Esophagus squamous epithelium (tissue), 4 donors: ENCODE data around the gene NAA60.

Experiments
- CTCF ChIP-seq, 6 experiments: fragments of 450-650 bp in 4 of 6; fragments of 200-600 bp in 2 of 6; sonication (generic) in 2 of 6; IDR thresholded peaks; one replicate each; pipeline ENCODE4 v1.5.1; 2016 to 2019; ENCODE audit warnings: antibody characterized with exemption in 6 of 6, mild to moderate bottlenecking in 4 of 6, moderate library complexity in 4 of 6
- POLR2A ChIP-seq, 4 donors: fragments of 450-650 bp; IDR thresholded peaks; one replicate each; pipeline ENCODE4 v1.6.1; 2017; ENCODE audit warnings: antibody characterized with exemption in 4 of 4, mild to moderate bottlenecking in 4 of 4, moderate library complexity in 3 of 4

- TF ChIP-seq CTCF (IDR thresholded peaks at IDR 0.05) (no peak), POLR2A (IDR thresholded peaks at IDR 0.05) (no peak)
Measured at GRCh38 chr16:3400446-3400778, 43.1 kb upstream of the NAA60 start.
